NCI-H146 treated with DMSO at 0.1 percent for 48 hours (cell line): ENCODE measurements around the gene MPP3.
A peak's percentile ranks its signal among the peaks of the same experiment; 100 is the strongest.

Experiments used
- DNase-seq: peaks from one replicate; lab custom pipeline; 2025; ENCODE audit not compliant: unreplicated experiment; lab: John Stamatoyannopoulos, UW

MPP3 gene

GRCh38 chr17:43774304-43775250, 58.4 kb downstream of the MPP3 start:
- DNase-seq, result no peak

- no peak for DNase-seq
Observed at GRCh38 chr17:43772877-43773648, 59.9 kb downstream of the MPP3 start.

- DNase-seq, result no peak
Observed at GRCh38 chr17:43771463-43771862, 61.5 kb downstream of the MPP3 start.

- DNase-seq, result no peak
Observed at GRCh38 chr17:43770957-43771356, 62.0 kb downstream of the MPP3 start.

- DNase-seq, result no peak
Observed at GRCh38 chr17:43769859-43770258, 63.1 kb downstream of the MPP3 start.

GRCh38 chr17:43769426-43769825, 63.5 kb downstream of the MPP3 start:
- DNase-seq, result no peak

GRCh38 chr17:43768943-43769342, 64.0 kb downstream of the MPP3 start:
- no peak for DNase-seq

GRCh38 chr17:43768382-43768781, 64.6 kb downstream of the MPP3 start:
- DNase-seq, result no peak

GRCh38 chr17:43767713-43768059, 65.3 kb downstream of the MPP3 start:
- DNase-seq, result no peak

GRCh38 chr17:43767053-43767712, 65.8 kb downstream of the MPP3 start:
- no peak for DNase-seq

- peak; percentile 20 for DNase-seq
Observed at GRCh38 chr17:43766413-43767052, 66.4 kb downstream of the MPP3 start.

GRCh38 chr17:43760254-43760852, 72.6 kb downstream of the MPP3 start:
- peak; percentile 78 for DNase-seq

GRCh38 chr17:43759836-43760235, 73.1 kb downstream of the MPP3 start:
- DNase-seq, result no peak

- DNase-seq, result no peak
Observed at GRCh38 chr17:43758497-43759174, 74.3 kb downstream of the MPP3 start, which contains the start of gene SOST. Gene SOST (minus strand): TSS chr17:43758791. CDS start chr17:43758741, 50 bp downstream.

GRCh38 chr17:43758086-43758485, 74.9 kb downstream of the MPP3 start:
- DNase-seq, result no peak

- DNase-seq, result no peak
Observed at GRCh38 chr17:43757171-43757660, 75.7 kb downstream of the MPP3 start.

GRCh38 chr17:43756201-43756600, 76.7 kb downstream of the MPP3 start:
- no peak for DNase-seq

- no peak for DNase-seq
Observed at GRCh38 chr17:43755389-43755875, 77.5 kb downstream of the MPP3 start.

GRCh38 chr17:43754947-43755346, 78.0 kb downstream of the MPP3 start:
- DNase-seq, result no peak
